OCI-LY3 (cell line): ENCODE data around the gene SGCG.

Experiments used
- H2AFZ ChIP-seq: fragments of 200-600, 300-600 bp; shearing (Covaris generic); 2 replicates; pipeline ENCODE4 v1.6.0; 2014; ENCODE audit warnings: antibody characterized with exemption, low read depth, low read length
- H3K27ac ChIP-seq: fragments of 200-600, 300-600 bp; sonication (generic); 2 replicates; pipeline ENCODE4 v1.5.1; 2014; ENCODE audit warnings: mild to moderate bottlenecking, low read length, moderate library complexity, mixed read lengths
- H3K27me3 ChIP-seq: fragments of 200-600, 300-600 bp; sonication (generic); 2 replicates; pipeline ENCODE4 v1.6.1; 2014; ENCODE audit warnings: low read depth, low read length, mixed read lengths
- H3K36me3 ChIP-seq: fragments of 200-600, 300-600 bp; sonication (generic); replicated peaks from 2 replicates; pipeline ENCODE3; 2014; ENCODE audit warnings: low read depth, low read length, mixed read lengths
- H3K4me1 ChIP-seq: fragments of 300-600, 200-600 bp; sonication (generic); 2 replicates; pipeline ENCODE4 v1.6.1; 2014; ENCODE audit warnings: low read length, mixed read lengths
- H3K4me2 ChIP-seq: fragments of 200-600, 300-600 bp; sonication (generic); 2 replicates; pipeline ENCODE4 v1.6.1; 2014; ENCODE audit warnings: low read length, mixed read lengths
- H3K4me3 ChIP-seq: fragments of 300-600, 200-600 bp; sonication (generic); 2 replicates; pipeline ENCODE4 v1.5.1; 2014; ENCODE audit warnings: antibody characterized with exemption, mild to moderate bottlenecking, low read length, moderate library complexity
- H3K79me2 ChIP-seq: fragments of 300-600, 200-600 bp; shearing (Covaris generic); 2 replicates; pipeline ENCODE4 v1.6.1; 2014; ENCODE audit warnings: mild to moderate bottlenecking, low read length, mixed read lengths
- H3K9ac ChIP-seq: fragments of 300-600, 200-600 bp; shearing (Covaris generic); 2 replicates; pipeline ENCODE4 v1.6.0; 2014; ENCODE audit warnings: mild to moderate bottlenecking, low read length, moderate library complexity
- H3K9me3 ChIP-seq: fragments of 200-600, 300-600 bp; shearing (Covaris generic); 2 replicates; pipeline ENCODE4 v1.6.1; 2014; ENCODE audit warnings: low read length, mixed read lengths; ENCODE audit not compliant: insufficient read depth
- H4K20me1 ChIP-seq: fragments of 200-600, 300-600 bp; sonication (generic); 2 replicates; pipeline ENCODE4 v1.6.1; 2016; ENCODE audit warnings: low read length, mixed read lengths; ENCODE audit not compliant: insufficient read depth
- EZH2phosphoT487 ChIP-seq: fragments of 200-600 bp; shearing (Covaris generic); IDR thresholded peaks from 2 replicates; pipeline ENCODE4 v1.6.1; 2018; ENCODE audit warnings: antibody characterized with exemption, mixed run types, low read depth
- TF ChIP-seq, protein P1 (sequence below): fragments of 200-600, 300-600 bp; sonication (generic); IDR thresholded peaks from 2 replicates; pipeline ENCODE4 v1.5.1; 2014; ENCODE audit warnings: antibody characterized with exemption, low read length, low read depth

SGCG gene

GRCh38 chr13:23352161-23352560 is 171.4 kb downstream of the SGCG start:
- Histone ChIP-seq H3K9me3 (no peaks in the 10 kb centered on the region), H3K9ac (no peak overlapping the region), H3K36me3 (peaks cover 79% of the 10 kb centered on the region), H3K4me1 (peaks cover 4% of the 10 kb centered on the region; the same call in 1 of the 2 replicates), H3K4me2 (no peak overlapping the region), H3K4me3 (no peak overlapping the region), H4K20me1 (no peaks in the 10 kb centered on the region), H3K27me3 (no peaks in the 10 kb centered on the region), H2AFZ (no peak overlapping the region), H3K79me2 (peaks cover 17% of the 10 kb centered on the region), H3K27ac (no peak overlapping the region)
- TF ChIP-seq EZH2phosphoT487 = no peak
- TF ChIP-seq, protein P1, sequence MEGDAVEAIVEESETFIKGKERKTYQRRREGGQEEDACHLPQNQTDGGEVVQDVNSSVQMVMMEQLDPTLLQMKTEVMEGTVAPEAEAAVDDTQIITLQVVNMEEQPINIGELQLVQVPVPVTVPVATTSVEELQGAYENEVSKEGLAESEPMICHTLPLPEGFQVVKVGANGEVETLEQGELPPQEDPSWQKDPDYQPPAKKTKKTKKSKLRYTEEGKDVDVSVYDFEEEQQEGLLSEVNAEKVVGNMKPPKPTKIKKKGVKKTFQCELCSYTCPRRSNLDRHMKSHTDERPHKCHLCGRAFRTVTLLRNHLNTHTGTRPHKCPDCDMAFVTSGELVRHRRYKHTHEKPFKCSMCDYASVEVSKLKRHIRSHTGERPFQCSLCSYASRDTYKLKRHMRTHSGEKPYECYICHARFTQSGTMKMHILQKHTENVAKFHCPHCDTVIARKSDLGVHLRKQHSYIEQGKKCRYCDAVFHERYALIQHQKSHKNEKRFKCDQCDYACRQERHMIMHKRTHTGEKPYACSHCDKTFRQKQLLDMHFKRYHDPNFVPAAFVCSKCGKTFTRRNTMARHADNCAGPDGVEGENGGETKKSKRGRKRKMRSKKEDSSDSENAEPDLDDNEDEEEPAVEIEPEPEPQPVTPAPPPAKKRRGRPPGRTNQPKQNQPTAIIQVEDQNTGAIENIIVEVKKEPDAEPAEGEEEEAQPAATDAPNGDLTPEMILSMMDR = no peak

DNA sequence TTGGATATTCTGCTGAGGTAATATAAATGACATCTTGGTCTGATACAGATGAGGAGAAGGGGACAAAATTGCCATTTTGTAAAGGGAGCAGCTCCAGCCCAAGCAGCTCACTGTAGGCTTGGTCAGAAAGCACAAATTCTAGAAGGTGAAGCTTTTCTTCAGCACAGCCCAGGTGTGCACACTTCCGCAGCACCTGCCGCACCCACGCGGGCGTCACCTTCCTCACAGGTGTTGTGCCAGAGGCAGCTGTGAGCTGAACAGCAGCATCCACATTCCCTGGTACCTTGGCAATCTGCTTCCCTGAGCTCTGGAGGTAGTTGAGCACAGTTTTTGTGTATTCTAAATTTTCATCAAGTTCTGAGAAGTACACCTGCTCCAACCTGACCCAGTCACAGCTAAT is 173.7 kb downstream of the SGCG start:
- Histone ChIP-seq H3K4me1 (peaks cover 4% of the 10 kb centered on the region; the same call in 1 of the 2 replicates), H3K4me3 (no peak overlapping the region), H3K9me3 (no peaks in the 10 kb centered on the region), H2AFZ (no peak overlapping the region), H4K20me1 (no peaks in the 10 kb centered on the region), H3K9ac (no peak overlapping the region), H3K36me3 (peaks cover 72% of the 10 kb centered on the region), H3K27me3 (no peaks in the 10 kb centered on the region), H3K4me2 (no peak overlapping the region), H3K27ac (no peak overlapping the region), H3K79me2 (peaks cover 4% of the 10 kb centered on the region)
- no peak for TF ChIP-seq EZH2phosphoT487
- TF ChIP-seq, protein P1 = no peak

DNA sequence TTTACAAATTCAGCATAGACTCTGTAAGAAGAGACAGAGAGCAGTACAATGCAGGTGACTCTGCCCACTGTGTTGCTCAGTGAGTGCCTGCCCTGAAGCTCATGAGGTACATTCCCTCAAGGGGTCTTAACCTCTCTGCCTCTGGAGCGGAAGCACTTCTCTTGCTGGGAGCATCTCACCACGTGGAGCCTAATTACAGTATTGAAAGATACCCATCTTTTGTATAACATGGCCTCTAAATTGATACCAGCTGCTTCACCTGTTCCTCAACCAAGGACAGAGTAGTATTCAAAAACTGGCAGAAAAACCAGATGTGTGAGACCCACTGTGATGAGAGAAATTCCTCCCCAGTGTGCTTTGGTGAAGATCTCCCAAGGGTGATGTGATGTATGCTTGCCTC is 175.6 kb downstream of the SGCG start:
- no peak overlapping the region for H3K4me3 ChIP-seq
- H2AFZ ChIP-seq = no peak overlapping the region
- TF ChIP-seq, protein P1 = no peak
- no peak for TF ChIP-seq EZH2phosphoT487
- H3K36me3 ChIP-seq = peaks cover 66% of the 10 kb centered on the region
- H3K27me3 ChIP-seq = no peaks in the 10 kb centered on the region
- peaks cover 20% of the 10 kb centered on the region for H3K4me1 ChIP-seq
- H3K4me2 ChIP-seq = no peak overlapping the region
- H3K9ac ChIP-seq = no peak overlapping the region
- peaks cover 4% of the 10 kb centered on the region for H3K79me2 ChIP-seq
- H4K20me1 ChIP-seq = no peaks in the 10 kb centered on the region
- H3K27ac ChIP-seq = no peak overlapping the region
- no peaks in the 10 kb centered on the region for H3K9me3 ChIP-seq

DNA sequence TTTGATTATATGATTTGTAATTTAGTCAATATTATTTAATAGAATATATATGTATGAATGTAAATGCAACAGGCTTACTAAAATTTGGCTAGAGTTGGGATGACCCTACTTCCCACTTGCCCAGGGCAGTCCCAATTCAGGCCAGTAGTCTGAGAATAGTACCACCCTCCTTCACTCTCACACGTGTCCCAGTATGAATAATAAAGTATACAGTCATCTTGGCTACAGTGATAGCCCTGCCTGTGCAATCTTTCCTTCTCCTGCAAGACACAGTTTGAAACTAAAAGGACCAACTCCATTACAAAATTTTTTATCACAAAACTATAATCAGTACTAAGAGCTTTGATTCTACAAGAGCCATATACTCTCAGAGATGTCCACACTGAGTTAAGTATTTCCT is 176.6 kb downstream of the SGCG start:
- peaks cover 62% of the 10 kb centered on the region for H3K36me3 ChIP-seq

More for the DNA sequence above, 176.6 kb downstream of the SGCG start:
- Histone ChIP-seq H3K4me2 (no peak overlapping the region), H3K79me2 (peaks cover 4% of the 10 kb centered on the region; the same call in 1 of the 2 replicates), H3K9me3 (no peaks in the 10 kb centered on the region), H3K27me3 (no peaks in the 10 kb centered on the region), H3K4me1 (peaks cover 26% of the 10 kb centered on the region), H3K9ac (no peak overlapping the region), H4K20me1 (no peaks in the 10 kb centered on the region), H3K4me3 (no peak overlapping the region), H3K27ac (no peak overlapping the region), H2AFZ (no peak overlapping the region)
- TF ChIP-seq EZH2phosphoT487 = no peak
- TF ChIP-seq, protein P1 = no peak
